ENCODE measurements around the gene ZMYM1. TPM values are rescaled to one million over a fixed set of nuclear protein-coding genes. Genes with fewer than 3 reads are reported as not detected.

ZMYM1 gene
- total RNA-seq, 1 experiment from 2014 or later, result 29.4 TPM

DNA sequence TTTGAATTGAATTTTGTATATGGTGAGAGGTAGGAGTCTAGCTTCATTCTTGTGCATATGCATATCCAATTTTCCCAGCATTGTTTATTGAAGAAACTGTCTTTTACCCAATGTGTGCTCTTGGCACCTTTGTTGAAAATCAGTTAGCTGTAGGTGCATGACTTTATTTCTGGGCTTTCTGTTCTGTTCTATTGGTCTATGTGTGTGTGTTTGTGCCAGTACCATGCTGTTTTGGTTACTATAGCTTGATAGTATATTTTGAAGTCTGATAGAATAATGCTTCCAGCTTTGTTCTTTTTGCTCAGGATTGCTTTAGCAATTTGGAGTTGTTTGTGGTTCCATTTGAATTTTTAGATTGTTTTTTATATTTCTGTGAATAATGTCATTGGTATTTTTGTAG is 9.4 kb upstream of the ZMYM1 start:
- no peak overlapping the region for H4K5ac ChIP-seq (ENCODE audit: insufficient read length, low read depth, low read length)
- Mint-ChIP-seq H3K27me3 (ENCODE audit: low read depth) (peaks cover 8% of the 10 kb centered on the region), H3K4me1 (no peaks in the 10 kb centered on the region), H3K36me3 (ENCODE audit: insufficient read depth in 1 of 3, low read depth in 3 of 3) (no peaks in the 10 kb centered on the region), H3K27ac (no peak overlapping the region), H3K9me3 (peaks cover 8 to 9% of the 10 kb centered on the region in 2 experiments; a peak in 4 of 5 replicates), H3K4me3 (no peak overlapping the region)
- H3K4me1 ChIP-seq (ENCODE audit: insufficient read depth, low read length), result no peaks in the 10 kb centered on the region
- H2AK5ac ChIP-seq (ENCODE audit: insufficient read length, low read length), result no peak overlapping the region
- H3K23ac ChIP-seq (ENCODE audit: insufficient read length, low read depth, low read length), result no peak overlapping the region
- TF ChIP-seq, protein P1, sequence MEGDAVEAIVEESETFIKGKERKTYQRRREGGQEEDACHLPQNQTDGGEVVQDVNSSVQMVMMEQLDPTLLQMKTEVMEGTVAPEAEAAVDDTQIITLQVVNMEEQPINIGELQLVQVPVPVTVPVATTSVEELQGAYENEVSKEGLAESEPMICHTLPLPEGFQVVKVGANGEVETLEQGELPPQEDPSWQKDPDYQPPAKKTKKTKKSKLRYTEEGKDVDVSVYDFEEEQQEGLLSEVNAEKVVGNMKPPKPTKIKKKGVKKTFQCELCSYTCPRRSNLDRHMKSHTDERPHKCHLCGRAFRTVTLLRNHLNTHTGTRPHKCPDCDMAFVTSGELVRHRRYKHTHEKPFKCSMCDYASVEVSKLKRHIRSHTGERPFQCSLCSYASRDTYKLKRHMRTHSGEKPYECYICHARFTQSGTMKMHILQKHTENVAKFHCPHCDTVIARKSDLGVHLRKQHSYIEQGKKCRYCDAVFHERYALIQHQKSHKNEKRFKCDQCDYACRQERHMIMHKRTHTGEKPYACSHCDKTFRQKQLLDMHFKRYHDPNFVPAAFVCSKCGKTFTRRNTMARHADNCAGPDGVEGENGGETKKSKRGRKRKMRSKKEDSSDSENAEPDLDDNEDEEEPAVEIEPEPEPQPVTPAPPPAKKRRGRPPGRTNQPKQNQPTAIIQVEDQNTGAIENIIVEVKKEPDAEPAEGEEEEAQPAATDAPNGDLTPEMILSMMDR (conservative IDR thresholded peaks at IDR 0.05), result no peak
- no peak overlapping the region for H2BK20ac ChIP-seq (ENCODE audit: low read depth, low read length, poor library complexity, severe bottlenecking)
- H2AFZ ChIP-seq (ENCODE audit: low read length), result no peak overlapping the region
- H3K4ac ChIP-seq (ENCODE audit: low read depth, low read length), result no peak overlapping the region
- no peak overlapping the region for H3K18ac ChIP-seq (ENCODE audit: insufficient read length, low read depth, low read length)
- H3K4me2 ChIP-seq (ENCODE audit: insufficient read depth, insufficient read length, low read length), result no peak overlapping the region
- H3K56ac ChIP-seq (ENCODE audit: insufficient read length, low read depth, low read length), result no peak overlapping the region
- no peak overlapping the region for H3K14ac ChIP-seq (ENCODE audit: insufficient read depth, low read length)
- no peak overlapping the region for H2BK12ac ChIP-seq (ENCODE audit: insufficient read length, low read depth, low read length)
- H3K27me3 ChIP-seq (ENCODE audit: insufficient read depth, low read length), result no peaks in the 10 kb centered on the region
- H3K27ac ChIP-seq (ENCODE audit: insufficient read length, low read depth, low read length), result no peak overlapping the region
- no peak overlapping the region for H3T11ph ChIP-seq (ENCODE audit: low read length)
- H4K20me1 ChIP-seq (ENCODE audit: control insufficient read depth, insufficient read depth, insufficient read length), result no peaks in the 10 kb centered on the region
- no peak overlapping the region for H2BK5ac ChIP-seq (ENCODE audit: insufficient read length, low read length)
- H3K9me3 ChIP-seq (ENCODE audit: control insufficient read depth, low read depth, low read length), result no peaks in the 10 kb centered on the region
- H3K9ac ChIP-seq (ENCODE audit: extremely low read depth, insufficient read length, low read length), result no peak overlapping the region
- H2BK15ac ChIP-seq (ENCODE audit: low read depth, low read length), result no peak overlapping the region
- no peaks in the 10 kb centered on the region for H3K79me1 ChIP-seq (ENCODE audit: insufficient read depth, low read depth, low read length, poor library complexity, severe bottlenecking)
- no peak for DNase-seq
- H4K8ac ChIP-seq (replicated peaks; ENCODE audit: insufficient read length, low read depth, low read length), result no peak overlapping the region
- no peaks in the 10 kb centered on the region for H3K23me2 ChIP-seq (ENCODE audit: insufficient read length, low read depth, low read length, poor library complexity, severe bottlenecking)
- no peaks in the 10 kb centered on the region for H3K79me2 ChIP-seq (ENCODE audit: insufficient read depth, low read length)
- H2BK120ac ChIP-seq (ENCODE audit: low read depth, low read length, poor library complexity, severe bottlenecking), result no peak overlapping the region
- no peak overlapping the region for H4K91ac ChIP-seq (ENCODE audit: insufficient read length, low read depth, low read length)
